DMS 273 (cell line): ENCODE measurements around the gene NDUFS7.
"Not testable (repeated sequence)": the region's sequence is repeated elsewhere in the genome, so short reads cannot be mapped to it uniquely, and the experiment has no call there.

Source experiments
- DNase-seq: peaks from one replicate; lab custom pipeline; 2025; ENCODE audit not compliant: unreplicated experiment; lab: John Stamatoyannopoulos, UW

Gene NDUFS7

GRCh38 chr19:1431759-1432506 lies 48.2 kb downstream of the NDUFS7 start:
- no peak for DNase-seq

DNA sequence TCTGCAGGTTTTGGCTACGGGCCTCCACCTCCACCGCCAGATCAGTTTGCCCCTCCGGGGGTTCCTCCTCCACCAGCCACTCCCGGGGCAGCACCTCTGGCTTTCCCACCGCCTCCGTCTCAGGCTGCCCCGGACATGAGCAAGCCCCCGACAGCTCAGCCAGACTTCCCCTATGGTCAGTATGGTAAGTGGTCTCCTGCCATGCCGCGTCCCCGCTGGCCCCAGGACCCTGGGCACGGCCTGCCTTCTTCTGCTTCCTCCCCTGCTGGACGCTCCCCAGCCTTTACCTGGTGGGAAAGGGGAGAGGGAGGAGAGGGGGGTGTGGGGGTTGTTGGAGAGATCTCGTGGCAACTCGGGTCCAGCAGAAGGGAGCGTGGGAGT lies 48.8 kb downstream of the NDUFS7 start:
- DNase-seq = no peak

DNA sequence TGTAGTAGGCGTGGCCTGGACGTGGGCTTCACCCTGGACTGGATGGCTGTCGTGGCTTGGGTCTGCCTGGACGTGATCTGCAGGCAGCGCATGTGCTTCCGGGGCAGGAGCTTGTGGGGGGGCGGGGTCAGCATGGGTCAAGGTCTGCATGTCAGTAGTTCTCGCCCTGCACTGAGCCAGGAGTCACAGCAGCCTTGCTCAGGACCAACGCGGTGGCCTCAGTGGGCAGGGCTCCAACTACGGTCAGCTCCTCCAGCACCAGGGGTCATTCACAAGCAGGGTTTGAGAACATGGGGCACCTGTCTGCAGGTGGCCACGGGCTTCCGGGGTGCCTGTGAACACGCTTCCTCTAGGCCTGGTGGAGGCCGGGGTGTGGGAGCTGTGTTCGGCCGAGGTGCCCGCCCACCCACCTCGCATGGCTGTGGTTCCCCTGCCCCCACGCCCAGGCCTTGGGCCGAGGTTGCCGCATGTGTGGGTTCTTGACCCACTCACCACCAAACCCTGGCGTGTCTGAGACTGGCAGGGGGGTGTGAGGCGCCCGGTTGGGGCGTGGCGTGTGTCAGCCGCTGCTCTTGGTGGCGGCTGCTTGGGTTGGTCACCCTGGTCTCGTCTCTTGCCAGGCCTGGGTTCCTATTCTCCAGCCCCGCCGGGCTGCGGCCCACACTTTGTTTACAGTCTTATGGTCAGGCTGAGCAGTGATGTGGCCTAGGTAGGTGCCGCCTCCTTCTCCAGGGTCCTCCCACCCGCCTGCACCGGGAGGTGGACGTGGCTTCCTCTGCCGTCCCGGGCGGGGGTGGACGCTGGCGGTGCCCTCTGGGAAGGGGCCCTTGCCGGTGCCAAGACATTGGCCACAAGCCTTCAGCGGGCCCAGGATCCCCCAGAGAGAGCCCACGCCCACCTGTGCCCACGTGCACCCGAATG lies 49.7 kb downstream of the NDUFS7 start:
- DNase-seq = no peak

GRCh38 chr19:1434040-1434366 lies 50.3 kb downstream of the NDUFS7 start:
- DNase-seq = no peak

DNA sequence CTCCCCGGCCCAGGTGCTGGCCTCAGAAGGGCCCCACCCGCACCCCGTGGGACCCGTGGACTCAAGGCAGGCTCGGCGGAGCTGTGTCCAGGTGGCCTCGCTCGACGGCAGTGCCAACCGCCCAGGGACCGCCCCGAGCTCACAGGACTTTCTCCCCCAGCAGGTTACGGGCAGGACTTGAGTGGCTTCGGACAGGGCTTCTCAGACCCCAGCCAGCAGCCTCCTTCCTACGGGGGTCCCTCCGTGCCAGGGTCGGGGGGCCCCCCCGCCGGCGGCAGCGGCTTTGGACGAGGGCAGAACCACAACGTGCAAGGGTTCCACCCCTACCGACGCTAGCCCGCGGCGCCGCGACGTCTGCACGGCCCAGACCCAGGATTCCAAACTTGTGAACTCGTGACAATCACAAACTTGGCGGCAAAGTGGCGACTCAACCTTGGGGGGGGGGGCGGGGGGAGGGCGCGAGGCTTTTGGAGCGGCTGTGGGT lies 50.9 kb downstream of the NDUFS7 start:
- DNase-seq = no peak

DNA sequence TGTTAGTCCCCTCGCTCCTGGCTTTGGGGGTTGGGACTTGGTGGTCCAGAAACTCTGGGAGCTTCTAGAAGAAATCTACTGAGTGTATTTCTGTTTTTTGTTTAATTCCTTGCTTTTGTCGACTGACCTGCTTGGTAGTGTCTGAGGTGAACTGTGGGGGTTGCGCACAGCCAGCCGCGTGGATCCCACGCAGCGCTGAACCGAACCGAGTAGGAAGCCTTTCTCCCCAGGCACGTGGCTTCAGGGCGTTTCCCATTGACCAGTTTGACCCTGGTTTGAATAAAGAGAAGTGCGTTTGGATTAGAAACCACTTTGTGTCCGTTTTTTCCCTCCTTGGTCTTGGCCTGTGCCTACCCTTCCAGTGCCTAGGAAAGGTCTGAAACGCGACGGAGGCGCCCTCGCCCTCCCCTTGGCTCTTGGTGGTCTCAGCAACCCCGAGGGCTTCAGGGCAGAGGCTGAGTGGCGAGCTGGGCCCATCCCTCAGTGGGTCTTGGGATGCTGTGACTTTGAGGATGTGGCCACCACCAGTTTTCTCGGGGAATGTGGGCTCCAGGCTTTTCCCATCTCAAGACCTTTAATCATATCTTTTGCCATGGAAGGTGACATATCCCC lies 51.8 kb downstream of the NDUFS7 start:
- no peak for DNase-seq

DNA sequence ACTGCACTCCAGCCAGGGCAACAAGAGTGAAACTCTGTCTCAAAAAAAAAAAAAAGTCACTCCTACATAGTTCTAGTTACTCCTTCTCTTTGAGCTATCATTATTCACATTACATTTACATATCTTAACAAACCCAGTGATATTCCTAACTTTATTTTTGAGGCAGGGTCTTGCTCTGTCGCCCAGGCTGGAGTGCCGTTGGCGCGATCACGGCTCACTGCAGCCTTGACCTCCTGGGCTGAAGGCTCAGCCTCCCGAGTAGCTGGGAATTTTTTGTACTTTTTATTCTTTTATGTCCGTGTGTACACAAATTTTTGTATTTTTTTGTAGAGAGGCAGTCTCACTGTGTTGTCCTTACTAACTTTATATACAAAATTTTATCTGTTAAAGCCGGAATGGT lies 53.9 kb downstream of the NDUFS7 start:
- DNase-seq = no peak

- peak; percentile 98 for DNase-seq
Observed at GRCh38 chr19:1438035-1438932, 54.6 kb downstream of the NDUFS7 start, which contains the start of gene RPS15. TSS of gene RPS15 (plus strand) at chr19:1438396. CDS start at chr19:1438426, 30 bp downstream.

DNA sequence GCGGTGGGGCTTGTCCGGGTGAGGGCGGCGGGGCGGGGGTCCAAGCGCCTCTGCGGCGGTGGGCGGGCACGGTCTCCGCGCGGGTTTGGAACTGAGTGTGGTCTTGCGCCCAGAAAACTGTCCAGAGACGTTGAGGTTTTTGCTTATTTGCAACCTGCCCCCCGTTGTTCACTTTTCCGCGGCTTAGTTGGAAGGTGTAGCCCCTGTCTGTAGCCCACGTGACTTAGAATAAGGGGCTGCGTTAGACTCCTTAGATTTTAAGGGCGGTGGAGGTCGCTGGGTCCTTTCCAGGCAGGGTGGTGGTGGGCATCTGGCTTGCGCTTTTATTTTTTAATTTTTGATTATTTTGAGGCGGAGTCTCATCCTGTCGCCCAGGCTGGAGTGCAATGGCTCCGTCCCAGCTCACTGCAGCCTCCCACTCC lies 55.2 kb downstream of the NDUFS7 start:
- peak; percentile 52 for DNase-seq

GRCh38 chr19:1439525-1440417 lies 56.1 kb downstream of the NDUFS7 start:
- not testable (repeated sequence) for DNase-seq

GRCh38 chr19:1440418-1440801 lies 56.7 kb downstream of the NDUFS7 start:
- no peak for DNase-seq

DNA sequence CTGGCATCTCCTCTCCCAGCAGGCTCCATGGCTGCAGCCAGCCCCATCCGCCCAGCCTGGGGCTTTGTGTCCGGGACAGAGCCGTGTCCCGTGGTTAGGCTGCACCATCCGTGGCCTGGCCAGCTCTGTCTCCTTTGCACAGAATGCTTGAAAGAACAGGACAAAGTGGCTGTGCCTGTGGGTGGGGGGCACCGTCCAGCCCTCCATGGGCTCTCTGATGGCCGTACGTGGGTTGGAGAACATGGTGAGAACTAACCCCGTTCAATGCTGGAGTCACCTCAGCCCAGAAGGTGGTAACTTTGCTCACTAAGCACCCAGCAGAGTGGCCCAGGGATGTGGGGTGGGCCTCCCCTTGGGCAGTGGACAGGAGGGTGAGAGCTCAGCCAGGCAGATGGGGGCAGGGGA lies 57.3 kb downstream of the NDUFS7 start:
- no peak for DNase-seq

DNA sequence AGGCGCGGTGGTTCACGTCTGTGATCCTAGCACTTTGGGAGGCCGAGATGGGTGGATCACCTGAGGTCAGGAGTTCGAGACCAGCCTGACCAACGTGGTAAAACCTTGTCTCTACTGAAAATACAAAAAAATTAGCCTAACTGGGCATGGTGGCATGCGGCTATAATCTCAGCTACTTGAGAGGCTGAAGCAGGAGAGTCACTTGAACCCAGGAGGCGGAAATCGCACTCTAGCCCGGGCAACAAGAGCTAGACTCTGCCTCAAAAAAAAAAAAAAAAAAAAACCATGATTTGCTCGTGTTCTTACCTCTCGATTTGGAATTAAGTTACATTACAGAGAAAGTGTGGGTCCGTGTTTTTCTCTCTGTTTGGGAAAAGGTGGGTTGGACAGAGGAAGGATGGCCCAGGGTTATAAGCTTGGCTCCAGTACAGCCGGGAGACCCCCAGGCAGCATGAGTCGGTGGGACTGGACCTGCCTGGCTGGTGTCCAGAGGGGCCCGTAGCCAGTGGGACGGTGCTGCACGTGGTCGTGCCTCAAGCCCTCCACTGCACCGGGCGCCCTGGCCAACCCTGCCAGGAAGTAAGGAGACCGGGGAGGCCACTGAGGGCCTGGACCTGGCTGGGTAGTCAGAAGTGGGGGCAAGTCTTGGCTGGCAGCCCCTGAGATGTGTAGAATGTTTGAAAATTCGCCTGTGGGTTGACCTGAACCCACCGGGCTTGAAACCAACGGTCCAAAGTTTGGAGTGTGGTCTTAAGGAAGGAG lies 58.2 kb downstream of the NDUFS7 start:
- DNase-seq = no peak
